HG03159 (cell line): ENCODE data around the gene KIF13A.
"Not testable (repeated sequence)": the region's sequence is repeated elsewhere in the genome, so short reads cannot be mapped to it uniquely, and the experiment has no call there.

Experiments used
- ATAC-seq: cut with Tn5 transposase; IDR thresholded peaks from one replicate; pipeline ENCODE4 v1.9.1; 2021; ENCODE audit warnings: mild to moderate bottlenecking, moderate library complexity; ENCODE audit not compliant: unreplicated experiment

KIF13A gene

DNA sequence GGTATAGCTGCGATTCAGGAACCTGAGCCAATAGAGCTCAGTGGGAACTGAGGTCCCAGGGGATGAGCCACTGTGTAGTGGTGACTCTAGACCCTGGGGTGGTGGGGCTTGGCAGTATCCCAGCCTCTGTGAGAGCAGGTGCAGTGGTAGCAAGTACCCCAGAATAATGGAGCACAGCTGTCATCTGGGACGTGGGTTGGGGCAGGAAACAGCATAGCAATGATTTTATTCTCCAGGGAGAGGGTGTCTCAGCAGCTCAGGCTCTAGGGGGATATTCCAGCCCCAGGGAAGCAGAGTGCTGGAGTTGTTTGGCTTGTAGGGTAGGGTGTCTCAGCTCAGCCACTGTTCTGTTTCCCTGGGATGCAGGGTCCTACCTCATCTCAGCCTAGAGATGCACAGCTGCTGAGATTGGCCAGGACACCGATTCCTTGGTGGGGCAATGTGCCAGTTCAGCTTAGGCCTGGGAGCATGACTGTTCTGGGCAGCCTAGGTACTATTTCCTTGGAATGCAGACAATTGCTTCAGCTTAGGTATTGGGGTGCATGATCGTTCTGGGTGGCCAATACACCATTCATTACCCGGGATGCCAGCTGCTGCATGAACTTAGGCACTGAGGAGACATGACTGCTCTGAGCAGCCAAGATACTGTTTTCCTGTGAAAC lies 246.7 kb downstream of the KIF13A start:
- no peak for ATAC-seq

DNA sequence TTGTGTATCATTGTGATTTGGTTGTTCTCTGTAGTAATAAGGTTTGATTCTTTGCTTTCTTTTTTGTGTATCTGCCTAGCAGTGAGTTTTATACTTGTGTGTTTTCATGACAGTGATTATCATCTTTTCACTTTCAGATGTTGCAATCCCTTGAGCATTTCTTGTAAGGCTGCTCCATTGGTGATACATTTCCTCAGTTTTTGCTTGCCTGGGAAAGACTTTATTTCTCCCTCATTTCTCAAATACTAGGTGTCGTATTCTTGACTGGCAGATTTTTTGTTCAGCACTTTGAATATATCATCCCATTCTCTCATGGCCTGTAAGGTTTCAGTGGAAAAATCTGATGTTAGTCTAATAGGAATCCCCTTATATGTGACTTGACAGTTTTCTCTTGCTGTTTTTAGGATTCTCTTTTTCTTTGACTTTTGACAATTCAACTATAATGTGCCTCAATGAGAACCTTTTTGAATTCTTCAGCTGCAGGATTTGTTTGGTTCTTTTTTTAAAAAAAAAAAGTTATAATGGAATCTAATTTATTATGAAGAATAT lies 249.7 kb downstream of the KIF13A start:
- no peak for ATAC-seq

GRCh38 chr6:17735311-17735710 lies 252.1 kb downstream of the KIF13A start:
- ATAC-seq: not testable (repeated sequence)

DNA sequence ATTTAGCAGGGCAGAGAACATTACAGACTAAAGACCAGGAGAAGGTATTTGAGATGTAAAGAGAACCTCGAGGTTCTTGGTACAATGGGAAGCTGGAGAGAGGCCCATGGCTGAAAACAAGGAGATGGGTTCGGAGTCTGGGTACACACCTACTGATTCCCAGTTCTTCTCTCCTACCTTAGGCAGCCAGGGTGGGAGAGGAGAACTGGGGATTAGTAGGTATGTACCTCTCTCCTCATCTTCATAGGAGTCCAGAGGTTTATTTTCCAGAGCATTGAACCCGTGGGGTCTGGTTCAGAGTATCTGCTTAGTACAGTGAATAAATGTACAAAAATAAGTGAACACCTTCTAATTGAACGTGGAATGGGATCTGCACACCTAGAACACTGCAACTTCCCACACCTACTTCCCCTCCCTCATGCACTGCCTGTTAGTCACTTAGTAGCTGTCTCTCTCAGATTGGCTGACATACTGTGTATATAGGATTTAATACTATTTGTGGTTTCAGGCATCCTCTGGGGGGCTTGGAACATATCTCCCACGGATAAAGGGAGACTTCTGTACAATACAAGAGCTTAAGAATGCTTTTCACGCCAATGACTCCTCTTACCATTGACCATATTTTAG lies 257.2 kb downstream of the KIF13A start:
- ATAC-seq: no peak

DNA sequence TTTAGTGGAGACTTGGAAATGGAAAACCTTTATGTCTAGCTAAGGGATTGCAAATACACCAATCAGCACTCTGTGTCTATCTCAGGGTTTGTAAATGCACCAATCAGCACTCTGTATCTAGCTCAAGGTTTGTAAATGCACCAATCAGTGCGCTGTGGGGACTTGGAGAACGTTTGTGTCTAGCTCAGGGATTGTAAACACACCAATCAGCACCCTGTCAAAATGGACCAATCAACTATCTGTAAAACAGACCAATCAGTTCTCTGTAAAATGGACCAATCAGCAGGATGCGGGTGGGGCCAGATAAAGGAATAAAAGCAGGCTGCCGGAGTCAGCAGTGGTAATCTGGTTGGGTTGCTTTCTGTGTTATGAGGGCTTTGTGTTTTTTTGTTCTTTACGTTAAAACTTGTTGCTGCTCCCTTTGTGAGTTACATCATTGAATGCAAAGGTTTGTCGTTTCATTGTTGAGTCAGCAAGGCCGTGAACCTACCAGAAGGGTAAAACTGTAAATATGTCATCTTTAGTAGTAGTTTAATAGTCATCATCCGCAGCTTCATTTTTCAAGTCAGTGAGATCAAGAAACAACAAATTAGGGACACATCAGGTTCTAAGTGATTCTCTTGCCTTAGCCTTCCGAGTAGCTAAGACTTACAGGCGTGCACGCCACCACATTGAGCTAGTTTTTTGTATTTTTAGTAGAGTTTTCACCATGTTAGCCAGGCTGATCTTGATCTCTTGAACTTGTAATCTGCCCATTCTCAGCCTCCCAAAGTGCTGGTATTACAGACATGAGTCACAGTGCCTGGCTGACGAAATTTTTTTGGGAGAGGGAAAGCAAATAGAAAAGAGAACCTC lies 258.0 kb downstream of the KIF13A start:
- no peak for ATAC-seq

DNA sequence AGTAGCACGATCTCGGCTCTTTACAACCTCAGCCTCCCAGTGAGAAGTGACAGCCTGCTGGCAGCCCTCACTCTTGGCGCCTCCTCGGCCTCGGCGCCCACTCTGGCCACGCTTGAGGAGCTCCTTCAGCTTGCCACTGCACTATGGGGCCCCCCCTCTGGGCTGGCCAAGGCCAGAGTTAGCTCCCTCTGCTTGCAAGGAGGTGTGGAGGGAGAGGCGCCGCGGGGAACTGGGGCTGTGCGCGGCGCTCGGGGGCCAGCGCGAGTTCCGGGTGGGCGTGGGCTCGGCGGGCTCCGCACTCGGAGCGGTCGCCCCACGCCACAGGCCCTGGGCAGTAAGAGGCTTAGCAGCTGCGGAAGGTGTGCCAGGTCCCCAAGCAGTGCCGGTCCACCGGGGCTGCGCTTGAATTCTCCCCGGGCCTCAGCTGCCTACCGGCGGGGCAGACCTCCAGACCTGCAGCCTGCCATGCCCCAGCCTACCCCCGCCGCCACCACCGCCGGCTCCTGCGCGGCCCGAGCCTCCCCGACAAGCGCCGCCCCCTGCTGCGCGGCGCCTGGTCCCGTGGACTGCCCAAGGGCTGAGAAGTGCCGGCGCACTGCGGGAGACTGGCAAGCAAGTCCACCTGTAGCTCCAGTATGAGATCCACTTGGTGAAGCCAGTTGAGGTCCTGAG lies 258.7 kb downstream of the KIF13A start:
- ATAC-seq: no peak

DNA sequence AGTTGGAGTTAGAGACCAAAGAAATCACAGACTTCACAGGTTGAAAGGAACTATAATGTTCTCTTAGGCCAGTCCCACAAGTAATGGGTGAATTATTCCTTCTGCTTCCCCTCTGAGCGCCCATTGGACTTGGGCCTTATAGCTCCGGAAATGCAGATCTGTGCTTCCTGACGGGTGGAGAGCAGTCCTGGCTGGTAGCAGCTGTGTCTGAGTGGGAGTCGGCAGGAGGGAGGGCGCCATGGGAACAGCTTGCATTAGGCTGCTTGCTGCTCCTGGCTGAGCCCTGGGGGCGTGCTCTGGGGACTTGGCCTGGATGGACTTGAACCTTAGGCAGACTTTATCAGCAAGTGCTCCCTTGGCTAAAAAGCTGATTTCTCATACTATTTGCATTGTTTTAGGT lies 262.4 kb downstream of the KIF13A start:
- ATAC-seq: no peak

DNA sequence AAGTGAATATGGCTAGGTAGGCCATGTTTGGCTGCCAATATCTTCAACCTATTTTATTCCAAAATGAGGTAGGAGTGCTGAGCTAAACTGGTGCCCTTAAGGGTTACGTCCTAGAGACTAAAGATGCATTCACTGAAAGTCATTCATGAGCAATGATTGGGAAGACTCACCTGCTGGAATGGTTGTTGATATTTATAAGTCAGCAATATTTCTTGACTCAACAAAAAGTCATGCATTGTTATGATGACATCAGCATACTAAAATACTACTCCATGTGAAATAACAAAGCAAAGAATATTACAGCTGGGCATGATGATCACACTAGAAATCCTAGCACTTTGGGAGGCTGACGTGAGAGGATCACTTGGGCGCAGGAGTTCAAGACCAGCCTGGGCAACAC lies 263.1 kb downstream of the KIF13A start:
- ATAC-seq: no peak

GRCh38 chr6:17721671-17722070 lies 265.8 kb downstream of the KIF13A start:
- ATAC-seq: no peak

DNA sequence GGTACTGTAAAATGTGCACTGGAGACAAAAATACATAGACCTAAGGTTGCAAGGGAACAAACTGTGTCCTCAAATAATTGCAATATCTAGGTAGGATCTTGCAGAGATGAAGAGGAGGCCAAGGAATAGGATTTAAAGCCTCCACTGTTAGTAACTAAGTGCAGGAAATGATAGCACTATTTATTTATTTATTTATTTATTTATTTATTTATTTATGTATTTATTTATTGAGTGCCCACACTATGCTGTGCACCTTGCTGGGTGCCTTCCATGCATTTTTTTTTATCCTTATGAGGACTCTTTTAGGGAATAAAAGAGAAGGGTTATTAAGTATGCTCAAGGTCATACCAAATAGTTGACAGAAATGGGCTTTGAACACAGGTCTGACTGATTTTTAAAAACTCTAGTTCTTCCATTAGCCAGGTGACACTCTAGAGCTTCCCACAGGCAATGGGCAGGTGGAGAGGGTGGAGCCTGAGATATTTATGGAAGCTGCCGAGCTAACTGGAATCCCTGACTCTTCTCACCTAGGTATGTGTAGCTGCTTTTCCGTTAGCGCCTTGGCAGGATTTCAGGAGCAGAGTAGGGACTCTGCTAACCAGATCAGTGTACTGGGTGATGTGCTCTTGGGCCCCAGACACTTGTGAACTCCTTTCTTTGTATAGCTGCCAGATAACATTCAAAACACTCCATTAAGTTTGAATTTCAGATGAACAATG lies 268.0 kb downstream of the KIF13A start:
- no peak for ATAC-seq

GRCh38 chr6:17716221-17716620 lies 271.2 kb downstream of the KIF13A start:
- ATAC-seq: no peak

GRCh38 chr6:17714879-17715851 lies 272.3 kb downstream of the KIF13A start:
- peak; percentile 84 for ATAC-seq

DNA sequence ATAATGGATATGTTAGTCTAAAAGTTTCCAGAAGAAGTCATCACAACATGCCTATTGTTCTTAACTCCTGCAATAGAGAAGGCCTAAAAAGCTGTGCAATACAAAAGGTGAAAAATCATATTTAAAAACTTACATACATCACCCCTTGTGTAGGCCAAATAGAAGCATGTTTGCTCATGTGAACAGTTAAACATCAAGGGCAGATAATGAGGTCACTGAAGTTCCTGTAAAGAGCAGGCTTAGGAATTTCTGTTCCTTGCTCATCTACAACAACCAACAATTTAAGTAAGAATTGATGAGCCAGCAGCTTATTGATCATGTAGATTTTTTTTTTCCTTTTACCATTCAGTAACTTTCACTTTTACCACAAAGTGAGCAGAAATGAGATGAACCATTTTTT lies 273.3 kb downstream of the KIF13A start:
- ATAC-seq: no peak

GRCh38 chr6:17712576-17712975 lies 274.9 kb downstream of the KIF13A start:
- ATAC-seq: no peak

- no peak for ATAC-seq
Observed at GRCh38 chr6:17710331-17710730, 277.1 kb downstream of the KIF13A start.

DNA sequence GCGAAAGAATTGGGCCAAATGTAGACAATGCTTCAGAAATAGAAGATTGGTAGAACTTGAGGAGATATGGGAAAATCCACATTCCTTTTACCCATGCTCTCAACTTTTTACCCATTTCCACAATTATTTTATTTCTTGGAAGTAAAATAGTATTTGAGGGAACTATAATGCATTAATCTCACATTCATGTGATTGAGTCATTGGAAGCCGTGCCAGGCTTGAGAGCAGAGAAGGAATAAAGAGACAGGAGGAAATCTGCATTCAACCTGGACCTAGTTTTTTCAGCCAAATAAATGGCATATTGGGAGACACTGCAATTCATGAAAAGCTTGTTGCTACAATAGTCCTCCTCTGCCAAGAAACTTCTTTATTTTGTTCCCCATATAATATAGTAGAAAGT lies 278.0 kb downstream of the KIF13A start:
- ATAC-seq: no peak
